ENCODE data around the gene C1orf216. TPM values are rescaled to one million over a fixed set of nuclear protein-coding genes. Genes with fewer than 3 reads are reported as not detected.

C1orf216 gene
- polyA plus RNA-seq (2012; ENCODE audit: missing spikeins) = 6.9 TPM

GRCh38 chr1:35718492-35719336 lies at the start of gene C1orf216:
TSS of gene C1orf216 (minus strand) at chr1:35718884. CDS start at chr1:35716321, 2,563 bp downstream.
- FAIRE-seq (peak; percentile 77), DNase-seq (ENCODE audit: insufficient read length) (peak; percentile 60)
- peak; percentile 63; the same call in 1 of the 2 replicates for TF ChIP-seq POLR2AphosphoS5 (IDR thresholded peaks at IDR 0.05; ENCODE audit: low read depth, low read length)
- TF ChIP-seq POLR2A (IDR thresholded peaks at IDR 0.05; ENCODE audit: low read depth, low read length) = peak; percentile 73
- TF ChIP-seq TAF1 (IDR thresholded peaks at IDR 0.05; ENCODE audit: borderline replicate concordance, low read depth, low read length) = no peak

GRCh38 chr1:35764283-35764682 lies 45.6 kb upstream of the C1orf216 start:
- no peak for TF ChIP-seq POLR2A (IDR thresholded peaks at IDR 0.05; ENCODE audit: low read depth, low read length)
- TF ChIP-seq POLR2AphosphoS5 (IDR thresholded peaks at IDR 0.05; ENCODE audit: low read depth, low read length) = no peak
- TF ChIP-seq TAF1 (IDR thresholded peaks at IDR 0.05; ENCODE audit: borderline replicate concordance, low read depth, low read length) = no peak
- FAIRE-seq (no peak), DNase-seq (ENCODE audit: insufficient read length) (no peak)

- no peak for DNase-seq (ENCODE audit: insufficient read length)
- no peak for FAIRE-seq
- TF ChIP-seq TAF1 (IDR thresholded peaks at IDR 0.05; ENCODE audit: borderline replicate concordance, low read depth, low read length) (no peak), POLR2AphosphoS5 (IDR thresholded peaks at IDR 0.05; ENCODE audit: low read depth, low read length) (no peak), POLR2A (IDR thresholded peaks at IDR 0.05; ENCODE audit: low read depth, low read length) (no peak)
These were observed 44.5 kb upstream of the C1orf216 start for GRCh38 chr1:35763201-35763600.

GRCh38 chr1:35762141-35762540 lies 43.5 kb upstream of the C1orf216 start:
- TF ChIP-seq POLR2AphosphoS5 (IDR thresholded peaks at IDR 0.05; ENCODE audit: low read depth, low read length) (no peak), TAF1 (IDR thresholded peaks at IDR 0.05; ENCODE audit: borderline replicate concordance, low read depth, low read length) (no peak), POLR2A (IDR thresholded peaks at IDR 0.05; ENCODE audit: low read depth, low read length) (no peak)
- DNase-seq (ENCODE audit: insufficient read length) (no peak), FAIRE-seq (no peak)

GRCh38 chr1:35756064-35756463 lies 37.4 kb upstream of the C1orf216 start:
- no peak for DNase-seq (ENCODE audit: insufficient read length)
- no peak for FAIRE-seq
- no peak for TF ChIP-seq POLR2AphosphoS5 (IDR thresholded peaks at IDR 0.05; ENCODE audit: low read depth, low read length)
- no peak for TF ChIP-seq TAF1 (IDR thresholded peaks at IDR 0.05; ENCODE audit: borderline replicate concordance, low read depth, low read length)
- TF ChIP-seq POLR2A (IDR thresholded peaks at IDR 0.05; ENCODE audit: low read depth, low read length) = no peak

GRCh38 chr1:35753626-35754260 lies 35.1 kb upstream of the C1orf216 start:
- DNase-seq (ENCODE audit: insufficient read length) (no peak), FAIRE-seq (no peak)
- TF ChIP-seq TAF1 (IDR thresholded peaks at IDR 0.05; ENCODE audit: borderline replicate concordance, low read depth, low read length) (no peak), POLR2A (IDR thresholded peaks at IDR 0.05; ENCODE audit: low read depth, low read length) (no peak), POLR2AphosphoS5 (IDR thresholded peaks at IDR 0.05; ENCODE audit: low read depth, low read length) (no peak)

- FAIRE-seq (no peak), DNase-seq (ENCODE audit: insufficient read length) (no peak)
- TF ChIP-seq TAF1 (IDR thresholded peaks at IDR 0.05; ENCODE audit: borderline replicate concordance, low read depth, low read length) = no peak
- TF ChIP-seq POLR2AphosphoS5 (IDR thresholded peaks at IDR 0.05; ENCODE audit: low read depth, low read length) = no peak
- TF ChIP-seq POLR2A (IDR thresholded peaks at IDR 0.05; ENCODE audit: low read depth, low read length) = no peak
These were observed 29.6 kb upstream of the C1orf216 start for GRCh38 chr1:35748326-35748725.

GRCh38 chr1:35745124-35745730 lies 26.5 kb upstream of the C1orf216 start:
- no peak for FAIRE-seq
- no peak for TF ChIP-seq POLR2A (IDR thresholded peaks at IDR 0.05; ENCODE audit: low read depth, low read length)
- TF ChIP-seq TAF1 (IDR thresholded peaks at IDR 0.05; ENCODE audit: borderline replicate concordance, low read depth, low read length) = no peak
- no peak for DNase-seq (ENCODE audit: insufficient read length)

GRCh38 chr1:35737120-35737519 lies 18.4 kb upstream of the C1orf216 start:
- TF ChIP-seq POLR2A (IDR thresholded peaks at IDR 0.05; ENCODE audit: low read depth, low read length) = no peak
- TF ChIP-seq POLR2AphosphoS5 (IDR thresholded peaks at IDR 0.05; ENCODE audit: low read depth, low read length) = no peak
- no peak for TF ChIP-seq TAF1 (IDR thresholded peaks at IDR 0.05; ENCODE audit: borderline replicate concordance, low read depth, low read length)

GRCh38 chr1:35727434-35728040 lies 8.9 kb upstream of the C1orf216 start:
- TF ChIP-seq POLR2A (IDR thresholded peaks at IDR 0.05; ENCODE audit: low read depth, low read length) = no peak
- no peak for TF ChIP-seq TAF1 (IDR thresholded peaks at IDR 0.05; ENCODE audit: borderline replicate concordance, low read depth, low read length)
- no peak for TF ChIP-seq POLR2AphosphoS5 (IDR thresholded peaks at IDR 0.05; ENCODE audit: low read depth, low read length)

More at GRCh38 chr1:35737120-35737519, 18.4 kb upstream of the C1orf216 start:
- DNase-seq (ENCODE audit: insufficient read length) (no peak), FAIRE-seq (peak; percentile 14)

More at GRCh38 chr1:35727434-35728040, 8.9 kb upstream of the C1orf216 start:
- DNase-seq (ENCODE audit: insufficient read length) (no peak), FAIRE-seq (no peak)
